Measurements from ENCODE around the gene AFF2. TPM values are rescaled to one million over a fixed set of nuclear protein-coding genes. Genes with fewer than 3 reads are reported as not detected.

The AFF2 gene
- total RNA-seq, 1 donor from 2014 or later, result 3.4 TPM

DNA sequence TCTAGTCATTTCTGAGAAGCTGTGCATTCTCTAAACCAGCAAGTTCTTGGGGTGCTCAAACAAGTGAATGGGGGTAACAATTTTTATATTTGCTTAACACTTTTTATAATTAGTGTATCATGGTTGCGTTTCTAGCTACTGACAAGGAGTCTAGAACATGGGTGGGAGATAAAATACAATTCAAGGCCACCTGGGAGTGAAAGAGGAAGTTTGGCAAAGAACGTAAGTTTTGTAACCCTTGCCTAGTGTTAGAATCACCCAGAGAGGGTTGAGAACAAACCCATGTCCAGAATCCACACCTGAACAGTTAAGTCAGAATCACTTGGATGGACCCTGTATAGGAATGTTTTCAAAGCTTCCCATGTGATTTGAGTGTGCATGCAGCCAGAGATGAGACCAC is 92.7 kb downstream of the AFF2 start:
- H3K9me3 Mint-ChIP-seq, result no peaks in the 10 kb centered on the region
- DNase-seq (no peak), ATAC-seq (ENCODE audit: low read depth) (no peak)
- CTCF ChIA-PET, result no interaction called here
- no peaks in the 10 kb centered on the region for H3K27me3 Mint-ChIP-seq
- H3K36me3 Mint-ChIP-seq (ENCODE audit: low read depth), result no peaks in the 10 kb centered on the region
- no peak overlapping the region for H3K27ac Mint-ChIP-seq
- TF ChIP-seq, protein P1, sequence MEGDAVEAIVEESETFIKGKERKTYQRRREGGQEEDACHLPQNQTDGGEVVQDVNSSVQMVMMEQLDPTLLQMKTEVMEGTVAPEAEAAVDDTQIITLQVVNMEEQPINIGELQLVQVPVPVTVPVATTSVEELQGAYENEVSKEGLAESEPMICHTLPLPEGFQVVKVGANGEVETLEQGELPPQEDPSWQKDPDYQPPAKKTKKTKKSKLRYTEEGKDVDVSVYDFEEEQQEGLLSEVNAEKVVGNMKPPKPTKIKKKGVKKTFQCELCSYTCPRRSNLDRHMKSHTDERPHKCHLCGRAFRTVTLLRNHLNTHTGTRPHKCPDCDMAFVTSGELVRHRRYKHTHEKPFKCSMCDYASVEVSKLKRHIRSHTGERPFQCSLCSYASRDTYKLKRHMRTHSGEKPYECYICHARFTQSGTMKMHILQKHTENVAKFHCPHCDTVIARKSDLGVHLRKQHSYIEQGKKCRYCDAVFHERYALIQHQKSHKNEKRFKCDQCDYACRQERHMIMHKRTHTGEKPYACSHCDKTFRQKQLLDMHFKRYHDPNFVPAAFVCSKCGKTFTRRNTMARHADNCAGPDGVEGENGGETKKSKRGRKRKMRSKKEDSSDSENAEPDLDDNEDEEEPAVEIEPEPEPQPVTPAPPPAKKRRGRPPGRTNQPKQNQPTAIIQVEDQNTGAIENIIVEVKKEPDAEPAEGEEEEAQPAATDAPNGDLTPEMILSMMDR (IDR thresholded peaks at IDR 0.05), result no peak
- peaks cover 12% of the 10 kb centered on the region for H3K4me1 Mint-ChIP-seq
- intact Hi-C loops (cut with micrococcal nuclease), result loop anchor here (2.0 kb wide), 1 partner anchor 18 kb away; no protein-coding TSS in a partner anchor
- POLR2A ChIA-PET, result no interaction called here
- no peak overlapping the region for H3K4me3 Mint-ChIP-seq

DNA sequence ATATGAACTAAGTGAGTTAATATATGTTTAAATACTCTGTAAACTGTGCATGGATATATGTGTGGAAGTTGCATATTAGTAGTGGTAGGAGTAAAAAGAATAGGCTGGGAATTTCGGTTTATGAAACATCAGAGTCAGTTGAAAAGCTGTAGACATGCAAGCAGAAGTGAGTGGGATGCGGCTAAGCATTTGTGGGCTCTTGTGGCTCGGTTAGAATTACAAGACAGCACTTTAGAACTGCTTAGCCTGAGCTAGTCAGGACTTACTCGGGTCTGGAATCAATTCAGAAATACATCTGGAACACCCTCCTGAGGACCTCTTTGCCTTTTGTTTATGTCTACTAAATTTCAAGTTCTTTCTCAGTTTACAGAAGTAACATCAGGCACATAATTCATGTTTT is 93.6 kb downstream of the AFF2 start:
- no peak overlapping the region for H3K4me3 Mint-ChIP-seq
- H3K9me3 Mint-ChIP-seq, result no peaks in the 10 kb centered on the region
- no peaks in the 10 kb centered on the region for H3K27me3 Mint-ChIP-seq
- peaks cover 12% of the 10 kb centered on the region for H3K4me1 Mint-ChIP-seq
- ATAC-seq (ENCODE audit: low read depth), result no peak
- no peak overlapping the region for H3K27ac Mint-ChIP-seq
- no peak for DNase-seq
- no peaks in the 10 kb centered on the region for H3K36me3 Mint-ChIP-seq (ENCODE audit: low read depth)
- TF ChIP-seq, protein P1 (IDR thresholded peaks at IDR 0.05), result no peak
- intact Hi-C loops (cut with micrococcal nuclease), result loop anchor here (2.0 kb wide), 1 partner anchor 17 kb away; no protein-coding TSS in a partner anchor
- ChIA-PET POLR2A (no interaction called here), CTCF (no interaction called here)

DNA sequence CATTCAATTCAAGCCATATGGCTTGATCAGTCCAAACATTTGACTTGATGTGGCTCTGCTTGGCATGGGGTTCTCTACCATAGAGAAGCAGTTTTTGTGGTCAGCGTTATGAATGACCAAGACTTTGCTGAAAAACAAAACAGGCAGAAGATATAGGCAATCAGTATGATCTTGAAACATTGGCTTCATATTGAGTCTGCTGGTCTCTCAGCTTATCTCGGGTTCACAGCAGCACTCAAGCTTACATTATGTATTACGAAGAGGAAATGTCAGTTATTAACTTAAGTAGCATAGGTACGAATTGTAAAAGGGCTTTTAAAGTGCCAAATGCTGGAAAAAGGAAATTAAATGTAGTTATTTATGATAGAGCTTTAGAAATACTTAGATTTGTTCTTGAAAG is 99.0 kb downstream of the AFF2 start:
- CTCF ChIA-PET, result no interaction called here
- Mint-ChIP-seq H3K4me1 (peaks cover 6% of the 10 kb centered on the region), H3K36me3 (ENCODE audit: low read depth) (no peaks in the 10 kb centered on the region), H3K27me3 (no peaks in the 10 kb centered on the region), H3K4me3 (no peak overlapping the region), H3K27ac (no peak overlapping the region), H3K9me3 (no peaks in the 10 kb centered on the region)
- POLR2A ChIA-PET, result interaction anchor here (0.6 kb wide), 1 partner anchor 223 kb away, joined by 5 read pairs; no protein-coding TSS in a partner anchor
- no peak for ATAC-seq (ENCODE audit: low read depth)
- DNase-seq, result no peak
- TF ChIP-seq, protein P1 (IDR thresholded peaks at IDR 0.05), result no peak
- intact Hi-C loops (cut with micrococcal nuclease), result no loop called here

DNA sequence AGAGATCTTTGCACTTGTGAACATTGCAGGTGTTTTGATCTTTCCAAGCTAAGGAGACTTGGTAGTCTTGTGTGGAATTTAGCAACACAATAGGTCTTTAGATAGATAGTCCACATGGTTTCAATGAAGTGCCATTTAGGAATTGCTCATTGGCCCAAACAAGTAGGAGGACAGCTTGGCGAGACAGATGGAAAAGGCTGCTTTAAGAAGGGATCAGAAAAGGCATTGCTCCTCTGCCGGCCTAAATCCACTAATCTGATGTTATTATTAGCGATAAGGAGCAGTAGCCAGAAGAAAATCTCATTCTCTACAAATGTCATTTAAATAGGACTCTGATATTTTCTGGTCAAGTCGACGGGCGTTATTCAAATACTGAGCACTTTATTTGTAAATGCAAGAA is 99.7 kb downstream of the AFF2 start:
- TF ChIP-seq, protein P1 (IDR thresholded peaks at IDR 0.05), result no peak
- Mint-ChIP-seq H3K4me1 (peaks cover 6% of the 10 kb centered on the region), H3K9me3 (no peaks in the 10 kb centered on the region), H3K4me3 (no peak overlapping the region), H3K27me3 (no peaks in the 10 kb centered on the region), H3K36me3 (ENCODE audit: low read depth) (no peaks in the 10 kb centered on the region), H3K27ac (no peak overlapping the region)
- ATAC-seq (ENCODE audit: low read depth) (no peak), DNase-seq (no peak)
- CTCF ChIA-PET, result no interaction called here
- POLR2A ChIA-PET, result no interaction called here
- intact Hi-C loops (cut with micrococcal nuclease), result no loop called here

DNA sequence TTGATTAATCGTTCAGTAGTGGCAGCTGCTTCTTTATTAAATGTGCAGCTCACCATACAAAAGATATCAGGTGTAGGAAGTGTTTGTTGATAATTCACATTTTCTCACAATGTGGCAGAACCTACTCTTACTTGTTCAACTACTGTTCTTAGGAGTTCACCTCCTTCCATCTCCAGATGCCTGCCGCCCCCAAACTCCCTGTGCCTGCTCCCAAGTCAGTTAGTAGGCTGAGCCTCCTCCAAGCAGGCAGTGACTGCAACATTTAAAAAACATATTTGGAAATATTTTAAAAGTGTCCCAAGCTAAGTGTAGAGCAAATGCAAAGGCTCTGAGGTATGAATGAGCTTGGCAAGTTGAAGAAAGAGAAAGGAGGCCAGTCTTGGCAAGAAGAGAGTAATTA is 100.2 kb downstream of the AFF2 start:
- H3K27me3 Mint-ChIP-seq, result no peaks in the 10 kb centered on the region
- TF ChIP-seq, protein P1 (IDR thresholded peaks at IDR 0.05), result no peak
- H3K36me3 Mint-ChIP-seq (ENCODE audit: low read depth), result no peaks in the 10 kb centered on the region
- H3K27ac Mint-ChIP-seq, result no peak overlapping the region
- ATAC-seq (ENCODE audit: low read depth) (no peak), DNase-seq (no peak)
- no peaks in the 10 kb centered on the region for H3K9me3 Mint-ChIP-seq
- CTCF ChIA-PET, result no interaction called here
- POLR2A ChIA-PET, result no interaction called here
- peaks cover 6% of the 10 kb centered on the region for H3K4me1 Mint-ChIP-seq
- no peak overlapping the region for H3K4me3 Mint-ChIP-seq
- intact Hi-C loops (cut with micrococcal nuclease), result no loop called here
